Middle frontal gyrus (tissue), 1 donor: ENCODE data around the gene NPAS3.

ENCODE experiments used
- DNase-seq: peaks from one replicate; pipeline ENCODE4 v3.0.0-alpha.2; 2015; ENCODE audit warnings: low spot score; ENCODE audit errors: extremely low spot score

NPAS3 gene

DNA sequence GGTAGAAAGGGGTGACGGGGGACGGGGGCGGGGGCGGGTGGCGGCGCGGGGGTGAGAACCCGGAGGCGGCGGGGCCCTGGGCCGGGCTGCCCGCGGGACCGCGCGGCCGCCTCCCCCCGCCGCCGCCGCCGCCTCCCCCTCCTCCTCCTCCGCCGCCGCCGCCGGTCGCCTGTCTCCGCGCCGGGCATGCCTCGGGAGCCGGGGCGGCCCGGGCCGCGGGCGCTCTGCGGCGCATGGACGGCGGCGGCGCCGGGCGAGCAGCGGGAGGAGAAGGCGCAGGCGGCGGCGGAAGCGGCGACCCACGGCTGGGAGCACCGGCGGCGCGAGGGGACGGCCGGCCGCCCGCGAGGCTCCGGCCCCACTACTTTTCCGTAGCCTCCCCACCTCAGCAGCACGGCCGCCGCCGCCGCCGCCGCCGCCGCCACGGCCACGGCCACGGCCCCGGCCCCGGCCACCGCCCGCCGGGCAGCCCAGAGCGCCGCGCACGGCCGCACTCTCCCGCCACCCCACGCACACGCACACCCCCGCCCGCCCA lies at the start of gene NPAS3:
NPAS3 (plus strand) TSS at position 161 of the 535 bp plus-strand sequence.
- DNase-seq: no peak

DNA sequence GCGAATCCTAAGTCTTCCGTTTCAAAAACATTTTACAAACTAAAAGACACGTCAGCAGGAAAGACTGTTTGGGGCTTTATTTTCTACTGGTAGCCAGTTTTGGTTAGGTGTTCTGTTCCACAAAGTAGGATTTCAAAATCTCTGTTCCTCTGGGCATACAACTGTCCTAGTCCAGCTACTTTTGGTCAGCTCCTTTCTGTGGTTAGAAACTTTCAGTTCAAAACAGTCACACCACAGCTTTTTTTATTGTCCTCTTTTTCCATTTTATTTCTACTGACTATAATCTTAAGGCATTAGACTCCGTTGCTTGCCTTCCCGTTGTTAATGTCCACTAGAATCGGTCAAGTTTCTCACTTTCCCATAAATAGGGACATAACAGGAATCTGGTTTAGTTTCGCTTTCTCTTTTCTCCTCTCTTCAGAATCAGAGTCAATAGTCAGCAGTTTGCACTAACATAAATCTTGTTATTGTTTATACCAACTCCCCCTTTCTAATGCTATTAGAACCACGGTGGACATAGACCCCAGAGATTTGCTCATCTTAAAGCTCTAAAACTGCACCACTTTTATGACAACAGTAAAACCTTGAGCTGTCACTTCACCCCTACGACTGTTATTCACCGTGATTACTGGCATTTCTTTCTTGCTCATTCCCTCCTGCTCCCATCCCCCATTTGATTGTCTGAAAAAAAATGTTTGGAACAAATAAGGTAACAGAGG lies 41.5 kb upstream of the NPAS3 start:
- DNase-seq: no peak

DNA sequence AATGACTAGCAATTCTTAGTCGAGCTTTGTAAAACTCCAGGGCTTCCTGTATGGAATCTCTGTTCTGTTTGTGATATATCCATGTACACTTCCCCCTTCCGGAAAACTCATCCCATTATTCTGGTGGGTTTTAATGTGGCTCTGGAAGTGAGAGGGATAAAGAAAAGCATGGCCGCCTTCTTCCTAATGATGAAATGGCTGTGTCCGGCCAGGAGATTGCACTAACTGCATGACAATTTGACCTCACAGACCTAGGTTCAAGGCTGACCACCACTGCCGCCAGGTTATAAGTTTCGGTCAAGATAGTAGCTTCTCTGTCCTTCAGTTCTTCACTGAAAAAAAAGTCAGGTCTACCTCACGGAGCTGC lies 41.0 kb upstream of the NPAS3 start:
- no peak for DNase-seq

DNA sequence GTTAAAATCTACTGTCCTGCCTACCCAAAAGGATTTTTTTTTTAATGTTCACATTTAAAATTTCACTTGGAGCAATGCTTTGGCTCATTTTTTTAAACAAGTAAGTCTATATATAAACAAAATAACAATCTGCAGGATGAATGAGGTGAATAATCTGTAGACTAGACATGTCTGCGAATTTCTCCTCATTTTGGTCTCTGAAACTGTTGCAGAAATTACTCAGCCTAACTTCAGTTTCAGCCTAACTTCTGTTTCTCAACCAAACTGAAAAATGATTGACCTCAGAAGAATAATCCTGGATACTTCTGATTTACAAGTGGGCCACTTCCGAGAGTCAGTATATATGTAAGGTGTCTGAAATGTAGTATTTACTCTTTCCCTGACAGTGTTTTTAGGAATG lies 39.8 kb upstream of the NPAS3 start:
- DNase-seq: no peak

DNA sequence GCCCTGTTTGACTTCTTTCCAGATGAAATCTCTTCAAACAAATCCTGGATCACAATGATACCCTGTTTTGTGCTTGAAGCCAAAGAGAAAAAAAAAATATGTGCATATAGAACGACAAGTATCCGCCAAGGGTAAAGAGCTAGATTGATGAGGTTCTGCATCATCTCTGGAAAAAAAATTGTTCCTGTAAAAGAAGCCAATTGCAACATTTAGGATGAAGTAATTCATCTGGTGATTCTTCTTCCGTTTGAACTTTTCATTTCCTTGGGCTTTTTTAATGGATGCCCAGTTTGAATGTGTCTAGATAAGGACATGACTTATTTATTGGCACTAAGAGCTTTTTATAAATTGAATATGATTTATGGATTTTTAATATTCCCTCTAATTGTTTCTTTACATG lies 38.1 kb upstream of the NPAS3 start:
- DNase-seq: no peak

DNA sequence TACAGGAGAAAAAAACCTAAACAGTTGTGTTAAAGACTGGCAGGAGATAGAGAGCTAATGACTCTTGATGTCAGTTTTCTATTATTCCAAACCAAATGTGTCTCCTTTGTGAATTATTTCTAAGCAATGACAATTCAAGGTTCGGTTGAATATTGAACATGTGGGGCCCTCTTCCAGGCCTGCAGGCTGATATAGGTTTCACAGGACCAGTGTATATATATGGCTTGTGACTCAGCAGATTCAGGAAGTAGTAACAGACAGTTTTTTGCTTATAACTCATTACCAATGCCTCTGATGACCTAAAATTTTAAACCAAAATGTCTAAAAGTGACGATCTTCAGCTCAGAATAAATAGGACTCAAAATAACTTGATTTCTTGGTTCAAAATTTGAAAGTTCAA lies 33.7 kb upstream of the NPAS3 start:
- DNase-seq: no peak

DNA sequence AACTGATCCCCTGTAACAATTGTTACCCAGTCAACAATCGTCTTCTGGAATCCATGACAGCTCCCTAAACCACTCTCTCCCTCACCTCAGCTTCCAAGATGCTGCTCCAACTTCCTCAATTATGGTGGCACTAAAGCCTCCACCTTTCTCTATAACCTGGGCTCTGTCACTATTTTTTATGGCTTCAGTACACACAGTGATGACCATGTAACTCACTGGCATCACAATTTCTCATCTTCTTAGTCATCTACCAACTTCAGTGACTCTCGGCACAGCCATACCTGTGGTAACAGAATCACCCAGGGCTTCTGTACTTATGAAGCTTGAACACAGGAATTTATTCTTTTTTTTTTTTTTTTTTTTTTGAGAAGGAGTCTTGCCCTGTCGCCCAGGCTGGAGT lies 32.0 kb upstream of the NPAS3 start:
- DNase-seq: no peak

DNA sequence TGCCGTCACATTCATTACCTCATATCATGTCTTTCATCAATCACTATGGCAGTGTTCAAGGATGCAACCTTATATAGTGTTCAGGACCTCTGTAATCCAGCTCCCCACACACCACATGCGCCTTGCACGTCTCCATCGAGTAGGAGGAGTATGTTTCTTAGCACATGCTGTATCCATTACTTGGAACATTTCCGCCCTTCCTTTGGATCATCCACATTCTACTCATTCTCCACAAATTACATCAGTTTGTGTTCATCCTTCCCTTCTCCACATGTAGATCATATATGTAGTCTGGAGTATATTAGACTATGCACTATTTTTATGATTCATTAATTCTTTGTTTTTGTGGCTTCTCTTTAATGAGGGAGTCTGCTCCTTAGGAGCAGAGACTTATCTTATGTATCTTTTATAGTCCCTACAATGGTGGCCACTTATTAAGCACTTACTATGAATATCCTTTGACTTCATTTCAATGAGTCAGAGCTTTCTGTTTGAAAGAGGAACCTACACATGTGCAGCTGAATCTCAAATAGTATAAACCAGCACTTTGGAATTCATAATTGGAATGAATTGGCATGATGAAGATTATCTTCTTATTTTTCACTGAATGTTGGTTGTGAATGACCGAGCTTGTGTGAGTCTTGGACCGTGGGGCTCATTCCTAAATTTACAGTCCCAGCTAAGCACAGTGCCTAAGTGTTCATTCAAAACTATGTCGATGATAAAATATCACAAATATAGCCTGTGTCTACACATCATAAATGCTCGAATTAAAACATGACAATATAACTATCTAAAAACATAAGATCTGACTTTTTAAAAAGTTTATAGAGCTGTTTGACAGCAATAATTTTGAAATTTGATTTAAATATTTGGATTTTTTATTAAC lies 30.2 kb upstream of the NPAS3 start:
- DNase-seq: no peak

DNA sequence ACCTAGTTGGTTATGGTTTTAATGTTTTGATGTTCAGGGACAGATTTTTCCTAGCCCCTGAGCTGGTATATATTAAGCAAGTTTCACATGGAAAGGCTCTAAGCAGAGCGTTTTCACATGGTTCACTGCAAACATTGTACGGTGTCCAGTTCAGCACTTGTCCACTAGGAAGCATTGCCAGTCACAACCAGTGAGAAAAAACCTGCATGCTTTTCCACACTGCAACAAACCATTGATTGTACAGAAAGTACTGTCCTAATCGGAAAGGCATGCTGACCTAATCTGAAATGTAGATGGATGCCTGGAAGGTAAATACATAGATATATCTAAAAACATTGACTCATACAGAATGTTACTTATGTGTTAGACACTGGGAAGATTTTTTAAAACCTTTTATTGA lies 25.0 kb upstream of the NPAS3 start:
- DNase-seq: no peak

DNA sequence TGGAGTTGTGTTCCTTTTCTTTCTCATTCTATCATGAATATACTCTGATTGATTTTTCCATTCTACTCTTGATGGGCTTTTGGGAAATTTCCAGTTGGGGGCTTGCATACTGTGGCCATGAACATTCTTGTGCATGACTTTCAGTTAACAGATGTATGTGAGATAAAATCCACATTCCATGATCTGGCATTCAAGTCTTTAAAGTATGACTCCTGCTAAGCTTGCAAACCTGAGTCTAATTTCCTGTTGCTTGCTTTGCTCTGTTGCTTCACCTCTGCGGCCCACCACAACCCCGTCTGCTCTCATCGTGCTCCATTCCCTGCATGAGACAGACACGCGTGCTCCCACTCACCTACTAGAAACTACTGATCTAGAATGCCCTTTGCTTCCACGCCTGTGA lies 24.3 kb upstream of the NPAS3 start:
- DNase-seq: no peak

DNA sequence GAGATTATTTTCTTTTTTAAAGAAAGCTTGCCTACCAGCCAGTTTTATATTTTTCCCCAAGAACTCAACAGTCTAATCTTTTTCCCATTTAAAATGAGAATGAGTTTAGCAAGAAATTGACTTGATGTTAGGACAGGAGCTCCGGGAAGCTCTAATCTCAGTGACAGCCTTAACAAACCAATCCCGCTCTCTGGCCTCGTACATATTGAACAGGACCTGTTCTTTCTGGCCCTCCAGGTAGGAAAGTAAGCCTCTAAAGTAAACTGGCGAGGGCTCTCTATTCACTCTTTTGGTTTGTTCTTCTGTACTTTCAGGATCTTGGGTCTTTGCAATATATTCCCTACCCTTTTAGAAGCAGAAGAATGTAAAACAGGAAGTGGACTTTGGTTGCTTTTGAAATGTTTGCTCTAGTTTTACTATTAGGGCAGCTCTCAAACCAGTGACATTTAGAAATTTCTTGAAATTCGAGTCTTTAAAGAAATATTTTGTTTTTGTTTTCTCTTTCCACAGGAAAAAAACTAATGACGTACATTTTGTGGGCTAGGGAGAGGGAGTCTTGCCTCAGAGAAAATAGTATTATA lies 17.9 kb upstream of the NPAS3 start:
- no peak for DNase-seq

DNA sequence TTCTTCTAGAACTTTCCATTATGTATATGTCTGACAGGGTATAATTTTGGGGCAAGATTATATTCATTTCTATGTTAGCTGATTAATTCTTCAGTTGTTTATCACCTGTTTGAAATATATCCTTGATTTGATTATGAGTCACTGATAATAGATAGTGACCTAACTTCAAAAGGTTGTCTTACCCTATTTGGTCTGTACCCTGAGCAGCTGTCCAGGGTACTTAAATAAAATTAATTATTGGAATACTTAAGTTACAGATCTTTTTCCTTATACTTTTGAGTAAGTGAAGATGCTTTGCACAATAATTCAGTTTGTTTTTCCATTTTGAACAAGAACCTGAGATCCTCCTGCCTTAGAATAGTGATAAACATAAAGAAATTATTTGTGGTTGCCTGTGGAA lies 13.2 kb upstream of the NPAS3 start:
- DNase-seq: no peak

DNA sequence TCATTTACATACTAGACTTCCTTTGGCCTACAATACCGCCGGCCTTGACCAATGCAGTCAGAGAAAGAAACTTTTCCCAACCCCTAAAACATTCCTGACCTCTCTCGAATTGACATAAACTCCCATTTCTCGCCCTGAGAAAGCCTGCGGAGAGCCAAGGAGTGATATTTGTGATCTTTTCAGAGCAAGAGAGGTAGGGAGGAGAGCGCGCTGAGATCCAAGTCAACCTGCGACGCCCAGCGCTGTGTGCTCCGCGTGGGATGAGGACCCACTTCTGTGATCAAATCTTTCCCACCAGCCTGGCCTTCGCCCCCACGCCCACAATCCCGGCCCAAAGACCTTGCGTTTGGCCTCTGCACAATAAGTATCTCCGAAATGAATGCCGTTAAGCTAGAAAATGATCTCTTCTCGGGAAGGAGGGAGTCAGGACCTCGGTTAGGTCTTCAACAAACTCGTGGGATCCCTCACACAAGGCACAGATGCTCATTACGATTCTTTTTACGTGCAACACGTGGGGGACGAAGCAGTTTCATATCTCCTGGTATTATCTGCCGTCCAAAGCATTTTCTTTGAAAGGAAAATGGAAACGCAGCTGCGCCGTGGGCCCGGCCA lies 6.3 kb upstream of the NPAS3 start:
- no peak for DNase-seq

DNA sequence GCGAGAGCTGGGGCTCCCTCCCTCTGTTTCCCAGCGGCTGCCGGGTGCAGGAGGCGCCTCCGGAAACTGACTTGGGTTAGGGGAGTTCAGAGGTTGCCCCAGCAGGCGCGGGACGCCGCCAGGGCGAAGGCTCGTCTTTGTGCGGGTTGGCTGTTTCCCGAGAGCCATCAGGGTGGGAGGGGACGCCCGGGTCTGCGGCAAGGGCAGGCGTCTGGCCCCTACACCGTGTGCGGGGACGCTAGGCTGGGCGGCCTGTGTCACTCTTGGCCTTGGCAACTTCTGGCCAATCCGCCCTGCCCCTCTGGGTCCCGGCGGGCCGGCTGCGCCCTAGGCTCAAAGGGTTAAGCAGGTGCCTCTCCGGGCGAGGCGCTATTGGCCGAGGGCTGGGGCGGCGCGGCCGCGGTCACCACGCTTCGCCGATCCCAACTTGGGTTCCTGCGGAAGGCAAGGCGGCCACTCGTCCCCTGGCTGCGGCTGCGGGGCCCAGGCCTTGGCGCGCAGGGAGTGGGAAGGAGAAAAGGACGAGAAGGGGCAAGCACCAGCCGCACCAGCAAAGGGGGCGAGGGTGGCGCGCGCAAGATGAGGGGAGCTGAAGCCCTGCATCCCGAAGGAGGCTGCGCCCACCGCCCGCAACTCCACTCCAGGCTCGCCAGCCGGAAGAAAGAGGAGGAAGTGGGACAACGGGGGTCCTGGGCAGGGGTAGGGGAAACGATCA lies 5.6 kb upstream of the NPAS3 start:
- no peak for DNase-seq

DNA sequence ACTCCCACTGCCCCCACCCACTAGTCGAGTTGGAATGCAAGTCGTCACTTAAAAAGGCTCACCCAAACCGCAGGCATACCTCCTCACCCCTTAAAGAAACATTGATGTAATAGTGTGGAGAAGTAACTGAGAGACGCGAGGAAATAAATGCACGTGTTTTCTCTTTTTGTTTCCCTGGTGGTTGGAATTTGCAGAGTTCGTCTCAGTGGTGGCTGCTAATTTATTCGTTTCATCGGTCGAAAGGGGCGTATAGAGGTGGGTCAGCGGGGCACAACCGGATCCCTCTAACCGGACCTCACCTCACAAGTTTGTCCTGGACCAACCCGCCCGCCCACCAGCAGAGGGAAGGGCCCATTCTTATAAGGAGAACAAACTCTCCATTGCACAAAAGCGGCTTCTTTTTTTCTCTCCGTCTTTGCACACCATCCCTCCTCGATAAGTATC lies 5.0 kb upstream of the NPAS3 start:
- DNase-seq: no peak

DNA sequence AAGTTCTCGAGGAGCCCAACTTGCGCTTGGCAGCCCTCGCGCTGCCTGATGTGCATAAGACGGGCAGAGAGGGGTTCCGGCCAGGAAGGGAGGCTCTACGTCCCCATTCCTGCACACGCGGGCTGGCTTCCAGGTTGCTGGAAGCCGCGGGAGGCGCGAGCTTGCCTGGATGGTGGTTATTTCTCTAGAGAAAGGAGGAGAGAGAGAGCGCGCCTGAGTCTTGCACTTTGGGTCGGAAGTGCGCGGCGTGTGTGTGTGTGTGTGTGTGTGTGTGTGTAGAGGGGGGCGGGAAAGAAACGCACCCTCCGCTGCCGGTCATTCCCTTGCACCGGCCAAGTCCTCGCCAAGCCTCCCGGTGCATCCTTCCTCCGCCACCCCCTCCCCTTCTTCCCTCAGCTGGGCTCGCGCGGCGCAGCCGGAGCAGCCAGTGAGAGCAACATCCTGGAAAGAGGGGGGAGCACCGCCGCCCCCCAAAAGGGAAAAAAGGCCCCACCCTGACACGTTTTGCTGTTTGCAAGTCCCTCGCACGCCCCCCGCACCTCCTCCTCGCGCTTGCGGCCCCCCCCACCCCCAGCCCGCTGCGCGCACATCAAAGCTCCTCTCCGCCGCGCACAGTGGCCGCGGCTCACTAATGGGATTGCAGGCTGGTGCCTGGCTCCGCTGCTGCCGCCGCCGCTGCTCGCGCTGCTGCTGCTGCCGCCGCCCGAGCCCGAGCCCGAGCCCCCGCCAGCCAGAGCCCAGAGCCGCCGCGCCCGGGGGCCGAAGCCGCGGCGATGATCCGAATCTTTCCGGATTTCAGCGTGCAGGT lies 4.4 kb upstream of the NPAS3 start:
- DNase-seq: no peak

DNA sequence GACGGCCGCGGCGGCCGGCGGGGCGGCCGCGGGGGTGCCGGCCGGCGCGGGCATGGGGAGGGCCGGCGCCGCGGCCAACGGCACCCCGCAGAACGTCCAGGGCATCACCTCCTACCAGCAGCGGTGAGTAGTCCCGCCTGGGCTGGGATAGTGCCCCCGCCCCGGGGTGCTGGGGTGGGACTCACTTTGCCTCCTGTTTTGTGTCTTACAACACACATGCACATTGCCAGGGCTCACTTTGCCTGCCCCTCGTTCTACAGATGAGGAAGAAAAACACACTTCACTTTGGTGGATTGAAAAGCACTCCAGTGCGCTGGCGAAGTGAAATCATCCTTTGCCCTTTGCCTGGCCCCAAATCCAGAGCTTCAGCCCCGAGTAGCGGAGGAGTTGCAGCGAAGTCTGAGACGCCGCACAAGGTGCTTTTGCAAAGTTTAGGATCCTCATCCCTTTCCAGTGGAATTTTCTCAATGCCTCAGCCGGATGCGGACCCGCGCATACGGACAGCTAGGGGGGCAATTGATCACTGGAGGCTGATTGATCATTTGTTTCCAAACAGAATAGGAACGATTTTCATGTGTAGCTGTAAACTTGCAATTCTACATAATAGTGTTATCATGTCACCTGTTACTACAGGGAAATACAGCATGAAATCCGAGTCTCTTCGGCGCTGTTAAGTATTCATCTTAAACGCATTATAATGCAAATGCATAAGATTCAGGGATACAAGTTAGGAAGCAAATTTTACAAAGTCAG lies 3.6 kb upstream of the NPAS3 start:
- DNase-seq: no peak

DNA sequence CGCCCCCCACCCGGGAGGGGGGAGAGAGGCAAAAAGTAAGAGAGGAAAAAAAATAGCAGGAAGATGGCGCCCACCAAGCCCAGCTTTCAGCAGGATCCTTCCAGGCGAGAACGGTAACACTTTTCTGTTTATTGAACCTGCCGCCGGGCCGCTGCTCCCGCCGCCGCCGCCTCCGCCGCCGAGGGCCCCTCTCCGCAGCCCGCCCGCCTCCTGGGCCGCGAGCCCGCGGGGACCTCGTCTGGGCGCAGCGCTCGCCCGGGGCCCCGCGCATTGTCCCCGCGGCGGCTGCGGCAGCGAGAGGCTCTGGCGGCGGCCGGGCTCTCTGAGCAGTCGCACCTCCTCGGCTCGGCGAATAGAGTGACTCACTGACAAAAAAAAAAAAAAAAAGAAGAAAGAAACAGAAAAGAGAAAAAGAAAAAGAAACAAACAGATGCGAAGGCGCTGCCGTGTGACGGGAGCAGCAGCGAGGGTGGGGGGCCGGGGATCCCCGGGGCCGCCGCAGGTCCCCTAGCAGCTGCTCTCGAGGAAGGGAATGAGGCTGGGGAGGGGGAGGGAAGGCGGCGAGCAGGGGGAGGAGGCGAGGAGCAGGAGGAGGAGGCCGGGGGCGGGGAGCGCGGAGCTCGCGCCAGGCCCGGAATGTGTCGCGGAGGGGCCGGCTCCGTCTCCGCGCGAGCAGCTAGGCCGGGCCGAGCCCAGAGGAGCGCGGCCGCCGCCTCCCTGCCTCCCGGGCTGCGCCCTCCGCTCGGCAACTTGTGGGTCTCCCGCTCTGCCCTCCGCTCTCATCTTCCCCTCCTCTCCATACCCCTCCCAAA lies 781 bp downstream of the NPAS3 start:
- no peak for DNase-seq
